ENCODE results near the gene MORN1.

- TF ChIP-seq CTCF (IDR thresholded peaks at IDR 0.05) (no peak), POLR2A (IDR thresholded peaks at IDR 0.05) (no peak)
These were observed 32.4 kb downstream of the MORN1 start for GRCh38 chr1:2358651-2359640.
